Spleen (tissue), 11 donors: ENCODE data around the gene COLEC12. TPM values are rescaled to one million over a fixed set of nuclear protein-coding genes. Genes with fewer than 3 reads are reported as not detected.

ENCODE experiments used
- DNase-seq: peaks from one replicate; pipeline ENCODE4 v3.0.0-alpha.2; 2020
- H3K27ac ChIP-seq, 8 donors: fragments of 200-600 bp; sonication (generic) in 7 of 8; 1 replicate in 4 of 8; 2 replicates in 4 of 8; pipeline versions ENCODE4 v1.5.0 to v1.8.0; 2016 to 2021; ENCODE audit warnings: inconsistent platforms in 4 of 8, mild to moderate bottlenecking in 4 of 8, moderate library complexity in 1 of 8
- H3K27me3 ChIP-seq, 7 donors: fragments of 200-600 bp; sonication (generic) in 6 of 7; replicated peaks in 1 of 7; 1 replicate in 4 of 7; 2 replicates in 3 of 7; pipeline versions ENCODE4 v1.5.0 to v1.8.0; 2016 to 2021; ENCODE audit warnings: inconsistent platforms in 3 of 7, mild to moderate bottlenecking in 1 of 7
- H3K36me3 ChIP-seq, 6 donors: fragments of 200-600 bp; sonication (generic) in 5 of 6; 1 replicate in 4 of 6; 2 replicates in 2 of 6; pipeline versions ENCODE4 v1.5.0 to v1.8.0; 2016 to 2021; ENCODE audit warnings: inconsistent platforms in 2 of 6
- H3K4me1 ChIP-seq, 6 donors: fragments of 200-600 bp; sonication (generic) in 5 of 6; 1 replicate in 3 of 6; 2 replicates in 3 of 6; pipeline versions ENCODE4 v1.5.0 to v1.8.0; 2016 to 2021; ENCODE audit warnings: inconsistent platforms in 3 of 6
- H3K4me3 ChIP-seq, 8 donors: fragments of 200-600 bp; sonication (generic) in 7 of 8; 1 replicate in 4 of 8; 2 replicates in 4 of 8; pipeline versions ENCODE4 v1.5.0 to v1.8.0; 2016 to 2021; ENCODE audit warnings: inconsistent platforms in 4 of 8, mild to moderate bottlenecking in 4 of 8, moderate library complexity in 2 of 8
- H3K9me3 ChIP-seq, 8 donors: fragments of 200-600 bp; sonication (generic) in 7 of 8; 1 replicate in 4 of 8; 2 replicates in 4 of 8; pipeline versions ENCODE4 v1.5.0 to v1.8.0; 2016 to 2021; ENCODE audit warnings: inconsistent platforms in 4 of 8
- CTCF ChIP-seq, 11 experiments: fragments of 200-600 bp in 7 of 11; fragments of 450-650 bp in 4 of 11; sonication (generic) in 4 of 11; IDR thresholded peaks in 8 of 11; conservative IDR thresholded peaks in 3 of 11; 1 replicate in 7 of 11; 2 replicates in 4 of 11; pipeline versions ENCODE4 v1.4.0 to v1.8.0; 2016 to 2021; ENCODE audit warnings: antibody characterized with exemption in 11 of 11, inconsistent platforms in 4 of 11, mild to moderate bottlenecking in 1 of 11
- POLR2A ChIP-seq, 3 donors: fragments of 450-650 bp; IDR thresholded peaks; one replicate each; pipeline ENCODE4 v1.5.1; 2017; ENCODE audit warnings: antibody characterized with exemption in 3 of 3, mild to moderate bottlenecking in 1 of 3
- POLR2AphosphoS5 ChIP-seq, 3 donors: sonication (generic); formaldehyde crosslinking; IDR thresholded peaks; one replicate each; pipeline ENCODE4 v1.5.1; 2017; ENCODE audit warnings: antibody characterized with exemption in 3 of 3
- WGBS, 5 donors: extraction: QIAGEN DNeasy Blood & Tissue Kit in 3 of 5; methylation state at CpG; one replicate each; pipeline versions ENCODE4 v1.1.5 to v1.1.7; 2013 to 2018; 5-methylcytosine and 5-hydroxymethylcytosine counted together
- intact Hi-C: fragments of 100-400 bp; cut with DNase I; formaldehyde crosslinking; loops from one replicate; pipeline ENCODE4 v1.15.0; 2023; ENCODE audit warnings: low total_unique reads
- polyA plus RNA-seq, 3 donors: library from polyadenylated mRNA; stranded (reverse); fragments of 200-250 nt; gene quantifications; one replicate each; pipeline ENCODE4 v1.2.1, GENCODE V29; 2013
- total RNA-seq, 7 donors: library from RNA; depleted of rRNA in 3 of 7; stranded (reverse); fragments of >200 nt in 3 of 7; fragmentation: NEBNext Ultra II Directional in 4 of 7; extraction: Animal tissue kit (Norgen Biotek cat#: 25700) in 4 of 7; gene quantifications; one replicate each; pipeline versions ENCODE4 v1.1.0 to v1.2.1, GENCODE V29; 2016 to 2021
- donor health status: healthy with polysubstance abuse.
- donor health status: DM: no; HTN: no; CAD: no; lungs with moderate emphysema.
- donor health status: DM: no; HTN: no; CAD: no.
- donor health status: Bipolar disorder and iron deficiency.
- donor health status: healthy.
- donor health status: DM: no; HTN: no; CAD: no.
- donor health status: DM: yes; HTN: yes; CAD: no.

Gene COLEC12
- total and polyA plus RNA-seq, 10 donors: 0.13 to 4.5 (median 1.0) TPM

- intact Hi-C loops: no loop called here
- Histone ChIP-seq H3K9me3 (no peaks in the 10 kb centered on the region), H3K27ac (no peak overlapping the region), H3K4me3 (no peak overlapping the region), H3K4me1 (peaks cover 0 to 7% (median 0%) of the 10 kb centered on the region in 6 donors), H3K36me3 (no peaks in the 10 kb centered on the region), H3K27me3 (peaks cover 0 to 20% (median 0%) of the 10 kb centered on the region in 7 donors)
- TF ChIP-seq POLR2AphosphoS5 (IDR thresholded peaks at IDR 0.05): no peak
- TF ChIP-seq CTCF (IDR thresholded peaks at IDR 0.05 in 8 of 11, conservative IDR thresholded peaks at IDR 0.05 in 3 of 11): no peak
- TF ChIP-seq POLR2A (IDR thresholded peaks at IDR 0.05): no peak
- WGBS, 5 donors: 83 to 86% (median 84%) methylated on average over 4 of the region's 4 CpGs
- no peak for DNase-seq
Measured at GRCh38 chr18:328928-329327, 171.6 kb downstream of the COLEC12 start.

- Histone ChIP-seq H3K9me3 (no peaks in the 10 kb centered on the region), H3K4me1 (peaks cover 0 to 21% (median 6%) of the 10 kb centered on the region in 6 donors), H3K27me3 (peaks cover 0 to 20% (median 0%) of the 10 kb centered on the region in 7 donors), H3K36me3 (no peaks in the 10 kb centered on the region), H3K27ac (no peak overlapping the region), H3K4me3 (no peak overlapping the region)
- TF ChIP-seq POLR2AphosphoS5 (IDR thresholded peaks at IDR 0.05) (no peak), POLR2A (IDR thresholded peaks at IDR 0.05) (no peak), CTCF (IDR thresholded peaks at IDR 0.05 in 8 of 11, conservative IDR thresholded peaks at IDR 0.05 in 3 of 11) (no peak)
- WGBS, 5 donors: 64 to 88% (median 74%) methylated on average over 1 of the region's 1 CpG
- intact Hi-C loops: no loop called here
- DNase-seq: no peak
Measured at GRCh38 chr18:326846-327245, 173.7 kb downstream of the COLEC12 start.

GRCh38 chr18:323253-323622 is 177.3 kb downstream of the COLEC12 start:
- Histone ChIP-seq H3K27me3 (no peaks in the 10 kb centered on the region), H3K4me1 (peaks cover 0 to 14% (median 6%) of the 10 kb centered on the region in 6 donors), H3K36me3 (no peaks in the 10 kb centered on the region), H3K4me3 (no peak overlapping the region), H3K9me3 (no peaks in the 10 kb centered on the region), H3K27ac (no peak overlapping the region)
- no peak for DNase-seq
- TF ChIP-seq CTCF (IDR thresholded peaks at IDR 0.05 in 8 of 11, conservative IDR thresholded peaks at IDR 0.05 in 3 of 11): no peak
- no peak for TF ChIP-seq POLR2A (IDR thresholded peaks at IDR 0.05)
- intact Hi-C loops: no loop called here
- WGBS, 5 donors: 73 to 88% (median 77%) methylated on average over 2 of the region's 2 CpGs

GRCh38 chr18:321865-322467 is 178.5 kb downstream of the COLEC12 start:
- H3K36me3 ChIP-seq: no peaks in the 10 kb centered on the region
- H3K9me3 ChIP-seq: no peaks in the 10 kb centered on the region
- intact Hi-C loops: no loop called here
- no peak overlapping the region for H3K27ac ChIP-seq
- WGBS, 5 donors: 84 to 91% (median 85%) methylated on average over 5 of the region's 5 CpGs
- H3K4me1 ChIP-seq: peaks cover 0 to 14% (median 6%) of the 10 kb centered on the region in 6 donors
- no peak for DNase-seq
- H3K27me3 ChIP-seq: no peaks in the 10 kb centered on the region
- TF ChIP-seq CTCF (IDR thresholded peaks at IDR 0.05 in 8 of 11, conservative IDR thresholded peaks at IDR 0.05 in 3 of 11): no peak
- no peak for TF ChIP-seq POLR2AphosphoS5 (IDR thresholded peaks at IDR 0.05)
- no peak for TF ChIP-seq POLR2A (IDR thresholded peaks at IDR 0.05)
- H3K4me3 ChIP-seq: no peak overlapping the region
